ENCODE data around the gene VEZT.

DNA sequence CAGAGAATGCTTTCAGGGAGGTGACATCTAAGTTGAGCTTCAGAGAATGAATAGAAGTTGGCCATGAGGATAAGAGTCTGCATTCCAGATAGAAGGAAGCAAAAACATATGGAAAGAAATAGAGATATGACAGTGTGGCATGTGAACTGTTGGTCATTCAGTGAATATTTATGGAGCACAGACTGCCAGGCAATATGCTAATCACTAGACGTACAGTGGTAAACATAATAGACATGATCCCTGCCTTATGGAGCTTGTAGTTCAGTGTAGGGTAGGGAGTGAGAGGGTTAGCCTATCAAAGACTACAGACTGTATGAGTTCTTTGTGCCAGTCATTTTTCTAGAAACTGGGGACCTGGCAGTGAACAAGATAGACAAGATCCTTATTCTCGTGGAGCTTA, 53.9 kb downstream of the VEZT start:
- no peak for TF ChIP-seq CTCF (conservative IDR thresholded peaks at IDR 0.05 in 1 of 2, IDR thresholded peaks at IDR 0.05 in 1 of 2; ENCODE audit: extremely low read depth in 1 of 2, insufficient read depth in 1 of 2, low read depth in 1 of 2, low read length in 2 of 2)
- no peak for TF ChIP-seq EZH2 (IDR thresholded peaks at IDR 0.05; ENCODE audit: borderline replicate concordance, low read length)
